NCI-H446 treated with DMSO at 0.1 percent for 48 hours (cell line): ENCODE results near the gene NFKBIL1.
A peak's percentile ranks its signal among the peaks of the same experiment; 100 is the strongest.
"Not testable (repeated sequence)": the region's sequence is repeated elsewhere in the genome, so short reads cannot be mapped to it uniquely, and the experiment has no call there.

ENCODE experiments used
- DNase-seq: peaks from one replicate; lab custom pipeline; 2025; lab: John Stamatoyannopoulos, UW

Gene NFKBIL1, protein sequence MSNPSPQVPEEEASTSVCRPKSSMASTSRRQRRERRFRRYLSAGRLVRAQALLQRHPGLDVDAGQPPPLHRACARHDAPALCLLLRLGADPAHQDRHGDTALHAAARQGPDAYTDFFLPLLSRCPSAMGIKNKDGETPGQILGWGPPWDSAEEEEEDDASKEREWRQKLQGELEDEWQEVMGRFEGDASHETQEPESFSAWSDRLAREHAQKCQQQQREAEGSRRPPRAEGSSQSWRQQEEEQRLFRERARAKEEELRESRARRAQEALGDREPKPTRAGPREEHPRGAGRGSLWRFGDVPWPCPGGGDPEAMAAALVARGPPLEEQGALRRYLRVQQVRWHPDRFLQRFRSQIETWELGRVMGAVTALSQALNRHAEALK

DNA sequence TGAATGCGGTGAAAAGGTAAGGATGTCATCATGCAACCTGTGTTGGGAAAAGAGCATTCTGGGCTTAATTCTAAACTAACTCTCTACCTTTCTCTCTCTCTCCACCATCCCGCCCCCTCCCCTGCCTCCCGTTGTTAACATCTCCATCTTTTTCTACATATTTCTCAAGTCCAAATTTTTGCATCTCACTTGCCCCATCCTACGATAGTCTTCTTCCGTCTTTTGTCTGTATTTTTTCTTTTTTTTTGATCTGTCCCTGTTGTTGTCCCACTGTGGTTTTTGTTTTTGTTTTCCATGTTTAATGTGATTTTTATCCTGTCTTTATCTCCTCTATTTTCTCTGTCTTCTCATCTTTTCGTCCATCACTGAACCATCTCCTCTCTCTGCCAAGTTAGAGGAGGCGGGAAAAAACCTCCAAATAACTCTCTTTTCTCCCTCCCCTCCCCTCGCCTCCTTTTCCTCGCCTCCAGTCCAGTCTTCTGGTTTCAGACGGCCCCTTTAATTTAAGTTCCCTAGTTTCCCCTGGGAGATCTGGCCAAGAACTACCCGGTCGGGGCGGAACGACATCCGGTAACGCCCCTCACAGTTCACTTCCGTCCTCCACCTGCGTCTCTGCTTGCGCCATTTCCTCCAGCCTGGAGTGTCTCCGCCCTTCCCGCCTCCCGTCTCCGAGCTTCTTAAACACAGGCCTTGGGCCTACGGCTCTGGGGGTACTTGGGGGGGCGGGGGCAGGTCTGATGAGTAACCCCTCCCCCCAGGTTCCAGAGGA lies at the start of gene NFKBIL1:
TSS of gene NFKBIL1 (plus strand) at position 651 of the 769 bp plus-strand sequence. CDS start at position 738, 87 bp downstream.
- peak; percentile 98 for DNase-seq

GRCh38 chr6:31498748-31499147 lies 48.7 kb upstream of the NFKBIL1 start:
- DNase-seq, result no peak

DNA sequence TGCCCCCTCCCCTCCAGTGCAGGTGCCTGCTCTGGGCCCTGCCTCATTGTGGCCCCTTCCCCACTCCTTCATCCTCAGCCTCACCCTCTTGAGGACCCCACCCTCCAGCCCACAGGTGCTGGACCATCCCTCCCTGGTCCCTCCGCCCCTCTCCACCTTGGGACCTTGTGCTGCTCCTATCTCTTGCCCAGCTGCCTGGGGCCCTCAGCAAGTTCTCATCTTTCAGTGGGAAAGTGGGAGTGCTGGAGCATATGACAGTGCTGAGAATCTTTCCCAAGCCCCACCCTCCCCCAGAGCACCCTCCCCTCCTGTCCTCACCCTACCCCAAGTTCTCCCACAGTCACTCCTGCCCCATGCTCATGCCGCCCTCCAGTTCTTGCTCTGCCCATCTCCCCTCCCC lies 47.8 kb upstream of the NFKBIL1 start:
- DNase-seq, result not testable (repeated sequence)

DNA sequence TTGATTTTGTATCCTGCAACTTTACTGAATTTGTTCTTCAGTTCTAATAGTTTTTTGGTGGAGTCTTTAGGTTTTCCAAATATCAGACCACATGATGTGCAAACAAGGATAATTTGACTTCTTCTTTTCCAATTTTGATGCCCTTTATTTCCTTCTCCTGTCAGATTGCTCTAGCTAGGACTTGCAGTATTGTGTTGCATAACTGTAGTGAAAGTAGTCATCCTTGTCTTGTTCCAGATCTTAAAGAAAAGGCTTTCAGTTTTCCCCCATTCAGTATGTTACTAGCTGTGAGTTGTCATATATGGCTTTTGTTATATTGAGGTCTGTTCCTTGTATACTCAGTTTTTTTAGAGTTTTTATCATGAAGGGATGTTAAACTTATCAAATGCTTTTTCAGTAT lies 44.8 kb upstream of the NFKBIL1 start:
- no peak for DNase-seq

GRCh38 chr6:31509036-31509435 lies 38.4 kb upstream of the NFKBIL1 start:
- not testable (repeated sequence) for DNase-seq

- no peak for DNase-seq
Observed at GRCh38 chr6:31510007-31510406, 37.4 kb upstream of the NFKBIL1 start.

GRCh38 chr6:31513456-31514165 lies 33.8 kb upstream of the NFKBIL1 start:
- DNase-seq, result no peak

DNA sequence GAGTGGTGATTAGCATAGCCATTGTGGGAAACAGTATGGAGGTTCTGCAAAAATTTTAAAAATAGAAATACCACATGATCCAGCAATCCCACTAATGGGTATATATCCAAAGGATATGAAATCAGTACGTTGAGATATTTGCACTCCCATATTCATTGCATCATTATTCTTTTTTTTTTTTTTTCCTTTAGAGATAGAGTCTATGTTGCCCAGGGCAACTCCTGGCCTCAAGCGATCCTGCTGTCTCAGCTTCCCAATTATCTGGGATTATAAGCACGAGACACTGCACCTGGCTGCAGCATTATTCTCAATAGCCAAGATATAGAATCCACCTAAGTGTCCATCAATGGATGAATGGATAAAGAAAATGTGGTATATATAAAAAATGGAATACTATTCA lies 25.6 kb upstream of the NFKBIL1 start:
- DNase-seq, result no peak

- no peak for DNase-seq
Observed at GRCh38 chr6:31525553-31525931, 21.9 kb upstream of the NFKBIL1 start.

DNA sequence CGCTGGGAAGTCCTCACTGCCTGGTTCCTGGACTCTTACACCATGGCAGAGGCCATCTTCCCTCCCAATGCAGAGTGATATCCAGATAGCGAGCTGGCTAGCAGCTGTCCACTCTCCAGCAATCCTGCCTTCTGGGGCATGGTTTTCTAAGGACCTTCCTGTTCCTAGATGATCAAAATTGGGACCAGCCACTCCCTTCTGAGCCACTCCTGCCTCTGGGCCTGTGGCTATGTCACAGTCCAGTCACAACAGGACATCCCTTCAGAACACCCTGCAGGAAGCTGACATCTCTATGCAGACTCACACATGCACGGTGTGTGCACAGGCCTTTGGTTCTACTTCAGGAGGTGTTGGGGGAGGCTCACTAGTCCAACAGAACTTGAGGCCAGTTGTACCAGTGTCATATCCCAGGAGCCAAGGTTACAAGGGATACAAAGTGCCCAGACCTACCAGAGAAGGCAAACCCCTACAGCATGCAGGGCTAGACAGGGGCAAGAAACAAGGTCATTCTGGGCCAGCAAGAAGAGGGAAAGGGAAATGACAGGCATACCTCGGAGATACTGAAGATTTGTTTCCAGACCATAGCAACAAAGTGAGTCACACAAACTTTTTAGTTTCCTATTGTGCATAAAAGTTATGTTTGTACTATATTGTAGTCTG lies 21.3 kb upstream of the NFKBIL1 start:
- no peak for DNase-seq

GRCh38 chr6:31528307-31528777 lies 19.1 kb upstream of the NFKBIL1 start:
- DNase-seq, result no peak

DNA sequence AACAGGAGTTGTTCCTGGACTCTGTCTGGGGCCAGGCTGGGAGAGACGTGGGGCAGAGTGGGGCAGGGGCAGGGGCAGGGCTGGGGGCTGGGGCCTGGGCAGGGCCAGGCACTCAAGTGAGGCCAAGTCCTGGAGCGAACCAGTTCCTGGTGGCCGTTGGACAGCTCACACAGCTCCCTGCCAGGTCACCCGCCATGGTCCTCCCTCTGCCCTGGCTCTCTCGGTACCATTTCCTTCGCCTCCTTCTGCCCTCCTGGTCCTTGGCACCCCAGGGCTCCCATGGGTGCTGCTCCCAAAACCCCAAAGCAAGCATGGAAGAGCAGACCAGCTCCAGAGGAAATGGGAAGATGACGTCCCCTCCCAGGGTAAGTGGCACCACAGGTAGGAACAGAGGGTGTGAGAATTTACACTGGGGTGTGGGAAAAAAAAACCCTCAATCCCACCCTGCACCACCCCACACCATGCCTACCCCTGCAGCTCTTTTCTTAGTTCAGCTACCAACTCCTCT lies 18.5 kb upstream of the NFKBIL1 start, which contains the start of gene MCCD1:
TSS of gene MCCD1 (plus strand) at position 142 of the 508 bp plus-strand sequence. CDS start at position 195, 53 bp downstream.
- DNase-seq, result no peak

GRCh38 chr6:31529329-31530150 lies 17.9 kb upstream of the NFKBIL1 start:
- no peak for DNase-seq

GRCh38 chr6:31530659-31531058 lies 16.7 kb upstream of the NFKBIL1 start:
- DNase-seq, result no peak

- DNase-seq, result no peak
Observed at GRCh38 chr6:31531162-31531561, 16.2 kb upstream of the NFKBIL1 start.

GRCh38 chr6:31531771-31532643 lies 15.4 kb upstream of the NFKBIL1 start:
- DNase-seq, result no peak

DNA sequence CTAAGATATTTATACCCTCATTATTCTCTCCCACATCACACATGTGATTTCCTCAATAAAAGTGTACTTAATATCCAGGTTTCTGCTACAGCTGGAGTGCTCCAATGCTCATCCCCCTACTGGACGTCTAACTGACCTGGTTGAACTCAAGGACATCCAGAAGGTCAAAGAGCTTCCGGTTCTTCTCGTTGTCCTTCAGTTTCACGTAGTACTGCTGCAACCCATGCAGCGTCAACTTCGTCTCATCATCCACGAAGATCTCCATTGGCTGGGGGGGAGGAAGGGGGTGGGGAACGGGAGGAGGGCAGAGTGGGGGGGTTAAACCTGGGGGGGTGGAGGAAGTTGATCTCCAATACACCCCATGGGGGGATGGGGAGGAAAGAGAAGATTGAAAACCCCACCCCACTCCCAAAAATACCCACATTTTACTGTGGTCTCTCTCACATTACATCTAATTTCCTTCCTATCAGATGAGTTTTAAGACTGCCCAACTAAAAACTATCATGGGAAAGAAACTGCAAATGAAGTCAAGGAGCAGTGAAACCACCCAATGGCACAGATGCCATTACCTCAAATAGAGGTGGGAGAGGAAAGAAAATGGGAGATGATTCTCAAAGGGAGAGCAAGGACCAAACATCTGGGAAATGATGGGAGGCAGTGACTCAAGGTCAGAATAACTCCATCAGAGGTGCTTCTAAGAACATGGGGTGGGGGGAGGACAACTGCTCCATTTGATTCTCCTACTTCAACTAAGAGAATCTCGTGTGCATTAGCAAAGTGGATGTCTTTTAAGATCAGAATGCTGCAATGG lies 14.6 kb upstream of the NFKBIL1 start:
- DNase-seq, result no peak

DNA sequence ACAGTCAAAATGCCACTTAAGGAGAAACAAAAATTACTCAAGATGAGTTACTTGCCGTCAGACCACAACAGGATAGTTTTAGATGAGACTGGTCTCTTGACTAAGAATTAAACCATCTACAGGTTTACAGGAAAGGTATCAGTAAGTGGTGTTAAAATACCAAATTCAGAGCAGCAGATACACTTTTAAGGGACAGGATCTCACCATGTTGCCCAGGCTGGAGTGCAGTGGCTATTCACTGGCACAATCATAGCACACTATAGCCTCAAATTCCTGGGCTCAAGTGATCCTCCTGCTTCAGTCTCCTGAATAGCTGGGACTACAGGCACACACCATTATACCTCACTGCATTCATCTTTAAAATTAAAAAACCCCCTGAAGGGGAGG lies 14.0 kb upstream of the NFKBIL1 start:
- DNase-seq, result no peak

DNA sequence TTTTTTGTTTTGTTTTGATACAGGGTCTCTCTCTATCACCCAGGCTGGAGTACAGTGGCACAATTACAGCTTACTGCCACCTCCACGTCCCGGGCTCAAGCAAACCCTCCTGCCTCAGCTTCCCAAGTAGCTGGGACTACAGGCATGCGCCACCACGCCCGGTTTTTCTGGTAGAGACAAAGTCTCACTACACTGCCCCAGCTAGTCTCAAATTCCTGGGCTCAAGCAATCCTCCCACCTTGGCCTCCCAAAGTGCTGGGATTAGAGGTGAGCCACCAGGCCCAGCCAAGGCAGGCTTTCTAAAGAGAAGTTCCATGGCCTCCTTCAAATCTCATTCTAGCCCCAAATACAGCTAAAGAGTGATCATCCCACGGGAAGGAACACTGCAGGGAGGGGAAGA lies 13.4 kb upstream of the NFKBIL1 start:
- no peak for DNase-seq
